Measurements from ENCODE around the gene LRRIQ4. TPM values are rescaled to one million over a fixed set of nuclear protein-coding genes. Genes with fewer than 3 reads are reported as not detected.

LRRIQ4 gene
- total RNA-seq, 4 donors from 2014 or later, result not detected

DNA sequence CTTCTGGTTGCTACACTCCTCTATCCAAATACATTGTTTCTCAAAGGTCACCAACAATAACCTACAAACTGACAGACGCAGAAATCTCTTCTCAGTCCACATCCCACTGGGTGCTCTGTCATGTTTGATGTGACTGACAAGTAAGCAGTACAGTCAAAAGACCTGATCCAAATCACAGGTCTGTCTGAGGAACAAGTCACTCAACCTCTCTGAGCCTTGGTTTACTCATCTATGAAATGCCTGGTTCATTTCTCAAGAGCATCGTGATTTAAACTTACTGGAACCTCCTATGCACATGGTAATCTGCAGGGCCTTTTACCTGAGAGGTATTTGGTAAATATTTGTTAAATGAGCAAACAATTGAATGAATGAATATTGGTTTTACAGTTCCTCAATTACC, 51.6 kb downstream of the LRRIQ4 start:
- TF ChIP-seq EP300 (IDR thresholded peaks at IDR 0.05), result no peak
- TF ChIP-seq, protein P1, sequence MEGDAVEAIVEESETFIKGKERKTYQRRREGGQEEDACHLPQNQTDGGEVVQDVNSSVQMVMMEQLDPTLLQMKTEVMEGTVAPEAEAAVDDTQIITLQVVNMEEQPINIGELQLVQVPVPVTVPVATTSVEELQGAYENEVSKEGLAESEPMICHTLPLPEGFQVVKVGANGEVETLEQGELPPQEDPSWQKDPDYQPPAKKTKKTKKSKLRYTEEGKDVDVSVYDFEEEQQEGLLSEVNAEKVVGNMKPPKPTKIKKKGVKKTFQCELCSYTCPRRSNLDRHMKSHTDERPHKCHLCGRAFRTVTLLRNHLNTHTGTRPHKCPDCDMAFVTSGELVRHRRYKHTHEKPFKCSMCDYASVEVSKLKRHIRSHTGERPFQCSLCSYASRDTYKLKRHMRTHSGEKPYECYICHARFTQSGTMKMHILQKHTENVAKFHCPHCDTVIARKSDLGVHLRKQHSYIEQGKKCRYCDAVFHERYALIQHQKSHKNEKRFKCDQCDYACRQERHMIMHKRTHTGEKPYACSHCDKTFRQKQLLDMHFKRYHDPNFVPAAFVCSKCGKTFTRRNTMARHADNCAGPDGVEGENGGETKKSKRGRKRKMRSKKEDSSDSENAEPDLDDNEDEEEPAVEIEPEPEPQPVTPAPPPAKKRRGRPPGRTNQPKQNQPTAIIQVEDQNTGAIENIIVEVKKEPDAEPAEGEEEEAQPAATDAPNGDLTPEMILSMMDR (IDR thresholded peaks at IDR 0.05), result no peak
- no peak for TF ChIP-seq POLR2A (IDR thresholded peaks at IDR 0.05)
- WGBS, 2 donors, result 88 to 89% methylated on average over 2 of the region's 2 CpGs

GRCh38 chr3:169865176-169865767, 52.6 kb downstream of the LRRIQ4 start:
- TF ChIP-seq, protein P1 (IDR thresholded peaks at IDR 0.05), result no peak
- TF ChIP-seq POLR2A (IDR thresholded peaks at IDR 0.05), result no peak
- no peak for TF ChIP-seq EP300 (IDR thresholded peaks at IDR 0.05)
- WGBS, 2 donors, result 72 to 75% methylated on average over 12 of the region's 12 CpGs
- H3K9me3 ChIP-seq, result no peaks in the 10 kb centered on the region
- H3K4me1 ChIP-seq, result peaks cover 0 to 4% (median 1%) of the 10 kb centered on the region in 4 donors
- DNase-seq (ENCODE audit: low spot score in 2 of 2), result no peak
- no peak overlapping the region for H3K27ac ChIP-seq
- no peak overlapping the region for H3K4me3 ChIP-seq
- H3K27me3 ChIP-seq, result no peaks in the 10 kb centered on the region
- H3K36me3 ChIP-seq, result no peaks in the 10 kb centered on the region

More for the DNA sequence above, 51.6 kb downstream of the LRRIQ4 start:
- Histone ChIP-seq H3K4me1 (peaks cover 0 to 4% (median 1%) of the 10 kb centered on the region in 4 donors), H3K9me3 (no peaks in the 10 kb centered on the region), H3K27me3 (no peaks in the 10 kb centered on the region), H3K27ac (no peak overlapping the region), H3K4me3 (no peak overlapping the region), H3K36me3 (no peaks in the 10 kb centered on the region)
- DNase-seq (ENCODE audit: low spot score in 2 of 2), result no peak

DNA sequence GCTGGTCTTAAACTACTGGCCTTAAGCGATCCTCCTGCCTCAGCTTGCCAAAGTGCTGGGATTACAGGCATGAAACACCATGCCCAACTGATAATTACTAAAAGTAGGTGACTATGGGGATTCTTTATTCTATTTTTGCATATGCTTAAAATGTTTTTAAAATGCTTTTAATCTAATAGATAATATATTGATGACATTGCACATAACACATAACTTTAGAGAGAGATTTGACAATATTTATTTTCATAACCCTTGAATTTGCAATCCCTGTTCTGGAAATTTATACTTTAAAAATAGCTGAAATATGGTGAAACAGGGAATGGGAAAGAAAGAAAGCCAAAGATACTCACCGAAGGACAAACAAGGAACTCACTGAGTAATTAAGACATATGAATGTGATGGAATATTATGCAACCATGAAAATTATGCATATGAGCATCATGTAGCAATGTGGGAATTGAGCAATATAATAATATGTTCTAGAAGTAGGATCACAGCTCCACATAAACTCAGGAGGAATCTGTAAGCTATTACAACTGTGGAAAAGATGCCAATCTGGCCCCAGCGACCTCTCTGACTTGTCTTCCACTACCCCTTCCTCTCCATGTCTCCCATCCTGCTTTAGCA, 55.0 kb downstream of the LRRIQ4 start:
- Histone ChIP-seq H3K4me1 (peaks cover 0 to 7% (median 1%) of the 10 kb centered on the region in 4 donors), H3K9me3 (no peaks in the 10 kb centered on the region), H3K36me3 (no peaks in the 10 kb centered on the region), H3K4me3 (no peak overlapping the region), H3K27ac (no peak overlapping the region), H3K27me3 (no peaks in the 10 kb centered on the region)
- TF ChIP-seq, protein P1 (IDR thresholded peaks at IDR 0.05), result no peak
- no peak for TF ChIP-seq POLR2A (IDR thresholded peaks at IDR 0.05)
- no peak for TF ChIP-seq EP300 (IDR thresholded peaks at IDR 0.05)
- DNase-seq (ENCODE audit: low spot score in 2 of 2), result no peak
- 95% methylated on average over 3 of the region's 3 CpGs for WGBS, 2 donors

- Histone ChIP-seq H3K9me3 (no peaks in the 10 kb centered on the region), H3K27ac (no peak overlapping the region)
- WGBS, 2 donors, result 59 to 69% methylated on average over 2 of the region's 2 CpGs
Observed at GRCh38 chr3:169868369-169868768, 55.7 kb downstream of the LRRIQ4 start.

More at GRCh38 chr3:169868369-169868768, 55.7 kb downstream of the LRRIQ4 start:
- H3K4me3 ChIP-seq, result no peak overlapping the region
- no peak for TF ChIP-seq EP300 (IDR thresholded peaks at IDR 0.05)
- TF ChIP-seq, protein P1 (IDR thresholded peaks at IDR 0.05), result no peak
- no peak for TF ChIP-seq POLR2A (IDR thresholded peaks at IDR 0.05)
- no peak for DNase-seq (ENCODE audit: low spot score in 2 of 2)
- peaks cover 0 to 6% (median 1%) of the 10 kb centered on the region in 4 donors for H3K4me1 ChIP-seq
- no peaks in the 10 kb centered on the region for H3K36me3 ChIP-seq
- no peaks in the 10 kb centered on the region for H3K27me3 ChIP-seq

Data from tibial nerve (tissue), 4 donors.